Keratinocyte (primary cell): ENCODE results near the gene TSPAN1. TPM values are rescaled to one million over a fixed set of nuclear protein-coding genes. Genes with fewer than 3 reads are reported as not detected.
A peak's percentile ranks its signal among the peaks of the same experiment; 100 is the strongest.

ENCODE experiments used
- DNase-seq: peaks from one replicate; pipeline ENCODE4 v3.0.0-alpha.2; 2011; ENCODE audit warnings: low read depth, missing footprints, low spot score
- FAIRE-seq: peaks from 2 replicates; lab custom pipeline; 2011; peaks lifted over from hg19 to GRCh38; lab: Jason Lieb, UNC
- H2AFZ ChIP-seq: 2 replicates; pipeline ENCODE4 v1.6.0; 2012; ENCODE audit warnings: low read length, control low read depth, inconsistent platforms; ENCODE audit not compliant: control insufficient read depth
- H3K27ac ChIP-seq: 2 replicates; pipeline ENCODE4 v1.5.1; 2011; ENCODE audit warnings: low read length; ENCODE audit not compliant: control insufficient read depth, insufficient read depth
- H3K27me3 ChIP-seq: 3 replicates; pipeline ENCODE4 v1.6.0; 2011; ENCODE audit warnings: low read length; ENCODE audit not compliant: control insufficient read depth, insufficient read depth; ENCODE audit errors: extremely low read depth
- H3K36me3 ChIP-seq, 2 experiments: 2 replicates in 1 of 2; 3 replicates in 1 of 2; pipeline ENCODE4 v1.5.1; 2011; ENCODE audit warnings: low read length in 2 of 2, mild to moderate bottlenecking in 1 of 2; ENCODE audit not compliant: control insufficient read depth in 2 of 2, insufficient read depth in 2 of 2; ENCODE audit errors: extremely low read depth in 1 of 2
- H3K4me1 ChIP-seq: 3 replicates; pipeline ENCODE4 v1.5.1; 2011; ENCODE audit warnings: low read length; ENCODE audit not compliant: control insufficient read depth, insufficient read depth; ENCODE audit errors: extremely low read depth
- H3K4me2 ChIP-seq: 3 replicates; pipeline ENCODE4 v1.6.0; 2011; ENCODE audit warnings: low read depth, low read length; ENCODE audit not compliant: control insufficient read depth, insufficient read depth; ENCODE audit errors: extremely low read depth
- H3K4me3 ChIP-seq, 3 experiments: fragments of 200-600 bp in 1 of 3; sonication (generic) in 1 of 3; 2 replicates in 2 of 3; 3 replicates in 1 of 3; pipeline ENCODE4 v1.5.1; 2011 to 2016; ENCODE audit warnings: low read length in 3 of 3, mild to moderate bottlenecking in 3 of 3, control low read depth in 2 of 3, inconsistent platforms in 1 of 3, low read depth in 1 of 3, mixed read lengths in 1 of 3, mixed run types in 1 of 3, moderate library complexity in 1 of 3; ENCODE audit not compliant: control insufficient read depth in 2 of 3, insufficient read depth in 2 of 3; ENCODE audit errors: extremely low read depth in 1 of 3
- H3K79me2 ChIP-seq: 2 replicates; pipeline ENCODE4 v1.6.0; 2012; ENCODE audit warnings: low read length; ENCODE audit not compliant: control insufficient read depth, insufficient read depth
- H3K9ac ChIP-seq: 3 replicates; pipeline ENCODE4 v1.6.0; 2011; ENCODE audit warnings: low read length; ENCODE audit not compliant: control insufficient read depth, insufficient read depth; ENCODE audit errors: extremely low read depth
- H3K9me1 ChIP-seq: 3 replicates; pipeline ENCODE4 v1.6.0; 2011; ENCODE audit warnings: low read length; ENCODE audit not compliant: control insufficient read depth, insufficient read depth; ENCODE audit errors: extremely low read depth
- H3K9me3 ChIP-seq: 2 replicates; pipeline ENCODE4 v1.5.1; 2012; ENCODE audit warnings: low read depth, low read length; ENCODE audit not compliant: control insufficient read depth
- H4K20me1 ChIP-seq: 3 replicates; pipeline ENCODE4 v1.6.0; 2011; ENCODE audit warnings: low read length; ENCODE audit not compliant: control insufficient read depth, insufficient read depth; ENCODE audit errors: extremely low read depth
- CTCF ChIP-seq, 3 experiments: IDR thresholded peaks in 1 of 3; conservative IDR thresholded peaks in 1 of 3; optimal IDR thresholded peaks in 1 of 3; 2 replicates in 2 of 3; 3 replicates in 1 of 3; pipeline versions ENCODE3 to v1.5.1; 2011; ENCODE audit warnings: low read length in 3 of 3, mild to moderate bottlenecking in 3 of 3, moderate library complexity in 2 of 3, control low read depth in 1 of 3, inconsistent platforms in 1 of 3; ENCODE audit not compliant: insufficient read depth in 2 of 3; ENCODE audit errors: extremely low read depth in 1 of 3
- EZH2 ChIP-seq: IDR thresholded peaks from one replicate; pipeline ENCODE4 v1.6.1; 2012; ENCODE audit warnings: inconsistent platforms, mild to moderate bottlenecking, low read length, moderate library complexity
- dilution Hi-C: fragments of 300-500 bp; cut with MboI; formaldehyde crosslinking; loops from one replicate; pipeline ENCODE4 v1.7.0; 2020; ENCODE audit warnings: low sequenced_read_pairs; ENCODE audit not compliant: extremely low pct_ligation_motif_present
- polyA plus RNA-seq, 5 experiments: library from polyadenylated mRNA; depleted of rRNA in 3 of 5; stranded (reverse) in 3 of 5; stranded (forward) in 1 of 5; unstranded in 1 of 5; fragments of >200 nt; gene quantifications; 1 replicate in 1 of 5; 2 replicates in 3 of 5; 3 replicates in 1 of 5; pipeline versions ENCODE4 v1.2.1 to v1.2.3, GENCODE V29; 2011 to 2012; ENCODE audit warnings: missing spikeins in 2 of 5, low read depth in 1 of 5, low replicate concordance in 1 of 5

The TSPAN1 gene
- polyA plus RNA-seq, 1 donor (not counting 4 experiments of a cell fraction or from before 2014, with no cell fraction given) = 312 TPM

- H2AFZ ChIP-seq = no peak overlapping the region
- H4K20me1 ChIP-seq = no peaks in the 10 kb centered on the region
- no peaks in the 10 kb centered on the region for H3K9me3 ChIP-seq
- DNase-seq (no peak), FAIRE-seq (no peak)
- no peak overlapping the region for H3K4me3 ChIP-seq
- no peak overlapping the region for H3K4me2 ChIP-seq
- H3K9ac ChIP-seq = no peak overlapping the region
- no peak for TF ChIP-seq CTCF (optimal IDR thresholded peaks at IDR 0.05 in 1 of 3, IDR thresholded peaks at IDR 0.05 in 1 of 3, conservative IDR thresholded peaks at IDR 0.05 in 1 of 3; ENCODE audit: extremely low read depth in 1 of 3, insufficient read depth in 2 of 3, low read length in 3 of 3)
- H3K27ac ChIP-seq = no peak overlapping the region
- H3K4me1 ChIP-seq = peaks cover 17% of the 10 kb centered on the region
- no peaks in the 10 kb centered on the region for H3K9me1 ChIP-seq
- no peaks in the 10 kb centered on the region for H3K79me2 ChIP-seq
- dilution Hi-C loops = no loop called here
- no peaks in the 10 kb centered on the region for H3K36me3 ChIP-seq
- H3K27me3 ChIP-seq = no peaks in the 10 kb centered on the region
Observed at GRCh38 chr1:46215504-46215903, 40.6 kb downstream of the TSPAN1 start.

- Histone ChIP-seq H2AFZ (peak overlapping the region; percentile 89), H3K4me1 (peaks cover 19% of the 10 kb centered on the region), H3K27me3 (no peaks in the 10 kb centered on the region), H3K9ac (peak overlapping the region; percentile 49), H3K79me2 (no peaks in the 10 kb centered on the region), H4K20me1 (no peaks in the 10 kb centered on the region), H3K4me2 (peak overlapping the region; percentile 92), H3K27ac (peak overlapping the region; percentile 79), H3K4me3 (peak overlapping the region in 1 of 3 experiments; percentile 34), H3K36me3 (no peaks in the 10 kb centered on the region), H3K9me3 (no peaks in the 10 kb centered on the region), H3K9me1 (no peaks in the 10 kb centered on the region)
- peak; percentile 65 for DNase-seq
- dilution Hi-C loops = no loop called here
- FAIRE-seq = peak; percentile 99
- no peak for TF ChIP-seq EZH2
- no peak for TF ChIP-seq CTCF (optimal IDR thresholded peaks at IDR 0.05 in 1 of 3, IDR thresholded peaks at IDR 0.05 in 1 of 3, conservative IDR thresholded peaks at IDR 0.05 in 1 of 3; ENCODE audit: extremely low read depth in 1 of 3, insufficient read depth in 2 of 3, low read length in 3 of 3)
Observed at GRCh38 chr1:46218443-46218842, 43.6 kb downstream of the TSPAN1 start.
